ENCODE measurements around the gene TM9SF1.
"Not testable (repeated sequence)": the region's sequence is repeated elsewhere in the genome, so short reads cannot be mapped to it uniquely, and the experiment has no call there.

TM9SF1 gene

GRCh38 chr14:24232645-24233537 is 37.6 kb upstream of the TM9SF1 start, which contains the start of gene GMPR2:
Gene GMPR2 (plus strand): TSS chr14:24232929. CDS start chr14:24233254, 325 bp downstream.
- H3K4me1 ChIP-seq, result peaks cover 14% of the 10 kb centered on the region
- no peaks in the 10 kb centered on the region for H3K9me3 ChIP-seq
- in situ Hi-C loops (cut with MboI; ENCODE audit: low sequenced_read_pairs), result no loop called here
- no peaks in the 10 kb centered on the region for H3K27me3 ChIP-seq (ENCODE audit: low read depth)
- DNase-seq (ENCODE audit: low spot score in 2 of 2), result peak; percentile 80 to 86
- H3K36me3 ChIP-seq (replicated peaks), result peaks cover 41% of the 10 kb centered on the region
- peak within 1 kb of the TSS; percentile 71 for H3K4me3 ChIP-seq

GRCh38 chr14:24232121-24232644 is 36.9 kb upstream of the TM9SF1 start, which contains the start of gene NEDD8:
Gene NEDD8 (minus strand): TSS chr14:24232367. CDS start chr14:24232267, 100 bp downstream.
- in situ Hi-C loops (cut with MboI; ENCODE audit: low sequenced_read_pairs), result no loop called here
- H3K4me1 ChIP-seq, result peaks cover 18% of the 10 kb centered on the region
- peaks cover 41% of the 10 kb centered on the region for H3K36me3 ChIP-seq (replicated peaks)
- H3K27me3 ChIP-seq (ENCODE audit: low read depth), result no peaks in the 10 kb centered on the region
- no peaks in the 10 kb centered on the region for H3K9me3 ChIP-seq
- DNase-seq (ENCODE audit: low spot score in 2 of 2), result peak; percentile 85 to 94
- peak within 1 kb of the TSS; percentile 71 for H3K4me3 ChIP-seq

- H3K27me3 ChIP-seq (ENCODE audit: low read depth), result no peaks in the 10 kb centered on the region
- H3K36me3 ChIP-seq (replicated peaks), result peaks cover 36% of the 10 kb centered on the region
- H3K4me3 ChIP-seq, result peak overlapping the region; percentile 71
- H3K9me3 ChIP-seq, result no peaks in the 10 kb centered on the region
- peak in 1 of 2 experiments; percentile 28 for DNase-seq (ENCODE audit: low spot score in 2 of 2)
- in situ Hi-C loops (cut with MboI; ENCODE audit: low sequenced_read_pairs), result no loop called here
- peaks cover 19% of the 10 kb centered on the region for H3K4me1 ChIP-seq
Observed at GRCh38 chr14:24231263-24232120, 36.3 kb upstream of the TM9SF1 start.

GRCh38 chr14:24228902-24229301 is 33.7 kb upstream of the TM9SF1 start:
- H3K9me3 ChIP-seq, result no peaks in the 10 kb centered on the region
- in situ Hi-C loops (cut with MboI; ENCODE audit: low sequenced_read_pairs), result no loop called here
- DNase-seq (ENCODE audit: low spot score in 2 of 2), result no peak
- no peak overlapping the region for H3K4me3 ChIP-seq
- peaks cover 20% of the 10 kb centered on the region for H3K36me3 ChIP-seq (replicated peaks)
- H3K4me1 ChIP-seq, result peaks cover 17% of the 10 kb centered on the region
- no peaks in the 10 kb centered on the region for H3K27me3 ChIP-seq (ENCODE audit: low read depth)

GRCh38 chr14:24226473-24226872 is 31.2 kb upstream of the TM9SF1 start:
- in situ Hi-C loops (cut with MboI; ENCODE audit: low sequenced_read_pairs), result no loop called here
- Histone ChIP-seq H3K9me3 (no peaks in the 10 kb centered on the region), H3K4me1 (peaks cover 9% of the 10 kb centered on the region), H3K27me3 (ENCODE audit: low read depth) (no peaks in the 10 kb centered on the region), H3K36me3 (replicated peaks) (peaks cover 20% of the 10 kb centered on the region), H3K4me3 (no peak overlapping the region)
- no peak for DNase-seq (ENCODE audit: low spot score in 2 of 2)

- DNase-seq (ENCODE audit: low spot score in 2 of 2), result no peak
Observed at GRCh38 chr14:24224618-24225071, 29.4 kb upstream of the TM9SF1 start.

GRCh38 chr14:24222987-24223386 is 27.7 kb upstream of the TM9SF1 start:
- H3K27me3 ChIP-seq (ENCODE audit: low read depth); H3K4me3 ChIP-seq; H3K4me1 ChIP-seq; in situ Hi-C loops (cut with MboI; ENCODE audit: low sequenced_read_pairs); DNase-seq (ENCODE audit: low spot score in 2 of 2); H3K9me3 ChIP-seq: not testable (repeated sequence)
- peaks cover 17% of the 10 kb centered on the region for H3K36me3 ChIP-seq (replicated peaks)

More at GRCh38 chr14:24224618-24225071, 29.4 kb upstream of the TM9SF1 start:
- in situ Hi-C loops (cut with MboI; ENCODE audit: low sequenced_read_pairs), result no loop called here
- Histone ChIP-seq H3K4me1 (peaks cover 5% of the 10 kb centered on the region), H3K4me3 (no peak overlapping the region), H3K27me3 (ENCODE audit: low read depth) (no peaks in the 10 kb centered on the region), H3K9me3 (no peaks in the 10 kb centered on the region), H3K36me3 (replicated peaks) (peaks cover 20% of the 10 kb centered on the region)

- Histone ChIP-seq H3K4me3 (no peak overlapping the region), H3K27me3 (ENCODE audit: low read depth) (no peaks in the 10 kb centered on the region), H3K4me1 (no peaks in the 10 kb centered on the region), H3K9me3 (no peaks in the 10 kb centered on the region), H3K36me3 (replicated peaks) (peaks cover 8% of the 10 kb centered on the region; the same call in 1 of the 2 replicates)
- DNase-seq (ENCODE audit: low spot score in 2 of 2), result no peak
- in situ Hi-C loops (cut with MboI; ENCODE audit: low sequenced_read_pairs), result no loop called here
Observed at GRCh38 chr14:24219521-24219920, 24.3 kb upstream of the TM9SF1 start.

- peaks cover 2% of the 10 kb centered on the region for H3K4me1 ChIP-seq
- peaks cover 6% of the 10 kb centered on the region; the same call in 1 of the 2 replicates for H3K36me3 ChIP-seq (replicated peaks)
- DNase-seq (ENCODE audit: low spot score in 2 of 2), result no peak
- H3K4me3 ChIP-seq, result no peak overlapping the region
- no peaks in the 10 kb centered on the region for H3K27me3 ChIP-seq (ENCODE audit: low read depth)
- no peaks in the 10 kb centered on the region for H3K9me3 ChIP-seq
- in situ Hi-C loops (cut with MboI; ENCODE audit: low sequenced_read_pairs), result no loop called here
Observed at GRCh38 chr14:24219080-24219479, 23.8 kb upstream of the TM9SF1 start.

- H3K9me3 ChIP-seq; H3K4me3 ChIP-seq; DNase-seq (ENCODE audit: low spot score in 2 of 2); H3K27me3 ChIP-seq (ENCODE audit: low read depth); H3K4me1 ChIP-seq; in situ Hi-C loops (cut with MboI; ENCODE audit: low sequenced_read_pairs): not testable (repeated sequence)
- peaks cover 12% of the 10 kb centered on the region; the same call in 1 of the 2 replicates for H3K36me3 ChIP-seq (replicated peaks)
Observed at GRCh38 chr14:24216876-24217275, 21.6 kb upstream of the TM9SF1 start.

GRCh38 chr14:24216345-24216699 is 21.1 kb upstream of the TM9SF1 start:
- H3K4me1 ChIP-seq, result peaks cover 8% of the 10 kb centered on the region
- in situ Hi-C loops (cut with MboI; ENCODE audit: low sequenced_read_pairs), result no loop called here
- H3K36me3 ChIP-seq (replicated peaks), result peaks cover 17% of the 10 kb centered on the region
- no peak overlapping the region; the same call in 1 of the 2 replicates for H3K4me3 ChIP-seq
- no peaks in the 10 kb centered on the region for H3K27me3 ChIP-seq (ENCODE audit: low read depth)
- no peaks in the 10 kb centered on the region for H3K9me3 ChIP-seq
- DNase-seq (ENCODE audit: low spot score in 2 of 2), result no peak

GRCh38 chr14:24215495-24216344 is 20.5 kb upstream of the TM9SF1 start, which contains the start of gene MDP1:
Gene MDP1 (minus strand): TSS chr14:24216066. CDS start chr14:24215955, 111 bp downstream.
- DNase-seq (ENCODE audit: low spot score in 2 of 2), result peak; percentile 83 to 86
- H3K4me3 ChIP-seq, result peak within 1 kb of the TSS; percentile 52
- H3K36me3 ChIP-seq (replicated peaks), result peaks cover 20% of the 10 kb centered on the region
- no peaks in the 10 kb centered on the region for H3K27me3 ChIP-seq (ENCODE audit: low read depth)
- peaks cover 8% of the 10 kb centered on the region for H3K4me1 ChIP-seq
- in situ Hi-C loops (cut with MboI; ENCODE audit: low sequenced_read_pairs), result no loop called here
- no peaks in the 10 kb centered on the region for H3K9me3 ChIP-seq

Data from HAP-1 (cell line).